ENCODE results near the gene OMP.

The OMP gene

DNA sequence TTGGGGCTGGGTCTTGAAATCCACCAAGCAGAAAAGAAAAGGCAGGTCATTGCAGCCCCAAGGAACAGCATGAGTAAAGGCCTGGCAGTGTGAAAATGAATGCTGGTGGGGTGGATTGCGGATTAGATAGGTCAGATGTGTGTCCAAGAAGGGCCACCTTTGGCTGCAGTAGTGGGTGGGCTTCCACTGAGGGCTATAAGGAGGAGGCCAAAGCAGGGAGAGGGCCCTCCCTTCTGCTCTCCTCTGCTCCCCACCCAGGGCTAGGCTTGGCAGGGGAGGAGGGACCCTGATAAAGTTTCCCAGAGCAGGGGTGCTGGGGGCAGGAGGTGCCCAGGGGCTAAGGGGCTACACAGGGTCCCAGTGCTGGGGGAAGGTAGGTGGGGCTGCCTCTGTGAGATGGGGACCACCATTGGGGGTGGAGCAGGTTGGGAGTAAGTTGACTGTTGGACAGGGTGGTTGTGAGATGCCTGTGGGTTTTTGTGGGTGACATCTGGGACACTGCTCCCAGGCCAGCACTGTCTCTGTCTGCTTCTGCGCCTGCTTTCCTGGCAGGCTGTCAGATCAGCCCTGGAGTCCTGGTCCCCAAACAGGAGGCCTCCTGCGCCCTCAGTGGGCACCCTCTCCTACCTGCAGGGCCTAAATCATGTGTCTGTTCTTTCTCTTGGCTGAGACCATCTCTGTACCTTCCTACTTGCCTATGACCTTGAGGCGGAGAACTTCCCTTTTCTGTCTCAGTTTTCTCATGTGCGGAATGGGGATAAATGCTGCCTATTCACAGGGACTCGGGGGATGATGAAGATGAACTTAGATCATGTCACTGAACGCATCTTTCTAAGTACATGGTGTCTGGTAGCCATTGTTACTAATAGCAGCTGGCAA is 33.9 kb upstream of the OMP start:
- no peaks in the 10 kb centered on the region for H3K36me3 ChIP-seq (ENCODE audit: control insufficient read depth, insufficient read depth, low read length)
- DNase-seq = no peak
- H3K27ac ChIP-seq (ENCODE audit: insufficient read depth, low read length, poor library complexity, severe bottlenecking) = no peak overlapping the region
- peaks cover 10% of the 10 kb centered on the region for H3K4me1 ChIP-seq (ENCODE audit: control insufficient read depth, insufficient read depth, low read length, poor library complexity, severe bottlenecking)
- no peak overlapping the region for H3K4me3 ChIP-seq (ENCODE audit: insufficient read depth, low read depth, low read length, poor library complexity, severe bottlenecking)
- no peaks in the 10 kb centered on the region for H3K9me3 ChIP-seq (ENCODE audit: control insufficient read depth, low read length)
- no peaks in the 10 kb centered on the region for H3K27me3 ChIP-seq (replicated peaks; ENCODE audit: control insufficient read depth, insufficient read depth, low read length, poor library complexity, severe bottlenecking)

DNA sequence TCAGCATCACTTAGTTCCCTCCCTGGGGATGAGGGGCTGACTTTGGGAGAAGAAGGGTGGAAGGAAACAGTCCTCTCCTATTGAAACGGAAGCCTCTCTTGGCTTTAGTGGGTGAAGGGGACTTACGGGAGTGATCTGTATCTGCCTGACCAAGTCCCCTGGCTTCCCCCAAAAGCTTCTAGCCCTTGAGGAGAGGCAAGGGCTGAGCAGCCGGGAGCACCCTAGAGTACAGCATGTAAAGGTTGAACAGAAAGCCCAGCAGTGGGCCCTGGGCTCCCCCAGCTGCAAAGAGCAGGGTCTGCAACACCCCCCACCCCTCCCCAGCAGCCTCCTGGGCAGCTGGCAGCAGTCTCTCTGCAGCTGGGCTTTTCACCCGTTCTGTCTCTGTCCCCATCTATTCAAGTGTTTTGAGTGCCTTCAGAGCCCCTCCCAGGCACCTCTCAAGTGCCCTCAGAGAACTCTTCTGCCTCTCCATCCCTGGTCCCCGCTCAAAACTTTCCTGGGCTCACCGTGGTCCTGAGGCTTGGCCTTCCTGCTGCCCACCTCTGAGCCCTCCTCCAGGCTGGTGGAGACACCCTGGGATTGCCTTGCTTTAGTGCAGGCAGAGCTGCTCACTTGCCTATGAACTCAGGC is 33.2 kb upstream of the OMP start:
- H3K27me3 ChIP-seq (replicated peaks; ENCODE audit: control insufficient read depth, insufficient read depth, low read length, poor library complexity, severe bottlenecking) = no peaks in the 10 kb centered on the region
- no peaks in the 10 kb centered on the region for H3K9me3 ChIP-seq (ENCODE audit: control insufficient read depth, low read length)
- no peak overlapping the region for H3K4me3 ChIP-seq (ENCODE audit: insufficient read depth, low read depth, low read length, poor library complexity, severe bottlenecking)
- no peak overlapping the region for H3K27ac ChIP-seq (ENCODE audit: insufficient read depth, low read length, poor library complexity, severe bottlenecking)
- peaks cover 10% of the 10 kb centered on the region for H3K4me1 ChIP-seq (ENCODE audit: control insufficient read depth, insufficient read depth, low read length, poor library complexity, severe bottlenecking)
- no peak for DNase-seq
- no peaks in the 10 kb centered on the region for H3K36me3 ChIP-seq (ENCODE audit: control insufficient read depth, insufficient read depth, low read length)

DNA sequence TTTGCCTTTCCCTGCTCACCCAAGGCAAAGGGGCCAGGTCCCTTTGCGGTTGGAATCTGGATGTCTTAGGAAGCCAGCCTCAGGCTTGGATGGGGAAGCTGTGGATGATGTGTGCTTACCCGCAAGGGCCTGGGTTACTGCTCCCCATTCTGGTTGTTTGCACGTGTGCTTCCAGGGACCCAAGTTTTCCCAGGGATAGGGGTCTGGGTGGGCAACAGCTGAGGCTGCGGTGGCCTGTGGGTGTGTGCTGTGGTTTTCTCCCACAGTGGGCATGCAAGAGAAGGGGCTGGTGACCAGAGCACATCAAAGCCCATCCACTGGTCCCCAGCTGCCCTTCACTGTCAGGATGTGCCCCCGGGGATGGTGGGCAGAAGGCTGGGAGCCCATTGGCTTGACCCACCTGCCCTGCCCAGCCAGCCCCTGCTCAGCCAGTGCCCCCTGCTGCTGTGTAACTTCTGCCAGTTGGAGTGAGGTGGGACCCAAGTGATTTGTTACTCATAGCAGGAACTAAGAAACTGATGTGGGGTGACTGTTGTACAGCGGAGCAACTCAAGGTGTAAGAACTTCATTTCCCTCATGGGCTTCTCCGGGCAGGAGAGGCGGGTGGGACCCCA is 32.6 kb upstream of the OMP start:
- no peak overlapping the region for H3K4me3 ChIP-seq (ENCODE audit: insufficient read depth, low read depth, low read length, poor library complexity, severe bottlenecking)
- no peaks in the 10 kb centered on the region for H3K27me3 ChIP-seq (replicated peaks; ENCODE audit: control insufficient read depth, insufficient read depth, low read length, poor library complexity, severe bottlenecking)
- H3K4me1 ChIP-seq (ENCODE audit: control insufficient read depth, insufficient read depth, low read length, poor library complexity, severe bottlenecking) = peaks cover 10% of the 10 kb centered on the region
- no peaks in the 10 kb centered on the region for H3K9me3 ChIP-seq (ENCODE audit: control insufficient read depth, low read length)
- H3K36me3 ChIP-seq (ENCODE audit: control insufficient read depth, insufficient read depth, low read length) = no peaks in the 10 kb centered on the region
- DNase-seq = no peak
- no peak overlapping the region for H3K27ac ChIP-seq (ENCODE audit: insufficient read depth, low read length, poor library complexity, severe bottlenecking)

DNA sequence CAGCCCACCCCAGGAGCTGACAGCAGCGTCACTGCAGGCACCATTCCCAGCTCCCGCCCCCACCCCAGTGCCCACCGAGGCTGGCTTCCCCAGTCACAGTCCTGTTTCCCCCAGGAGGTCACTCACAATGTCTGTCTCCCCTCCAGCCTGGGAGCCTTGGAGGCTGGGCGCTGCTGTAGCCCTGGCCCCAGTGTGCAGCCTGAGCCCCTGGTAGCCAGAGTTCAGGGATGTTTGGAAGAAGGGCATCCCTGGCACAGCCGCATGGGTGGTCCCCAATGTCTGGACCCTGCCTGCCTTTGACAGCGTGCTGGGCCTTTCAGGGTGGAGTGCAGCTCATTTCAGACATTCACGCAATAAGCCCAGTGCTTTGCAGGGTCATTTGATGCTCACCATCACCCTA is 31.6 kb upstream of the OMP start:
- H3K27ac ChIP-seq (ENCODE audit: insufficient read depth, low read length, poor library complexity, severe bottlenecking) = no peak overlapping the region
- H3K4me3 ChIP-seq (ENCODE audit: insufficient read depth, low read depth, low read length, poor library complexity, severe bottlenecking) = no peak overlapping the region
- H3K4me1 ChIP-seq (ENCODE audit: control insufficient read depth, insufficient read depth, low read length, poor library complexity, severe bottlenecking) = peaks cover 7% of the 10 kb centered on the region
- no peak for DNase-seq
- H3K9me3 ChIP-seq (ENCODE audit: control insufficient read depth, low read length) = no peaks in the 10 kb centered on the region
- no peaks in the 10 kb centered on the region for H3K36me3 ChIP-seq (ENCODE audit: control insufficient read depth, insufficient read depth, low read length)
- H3K27me3 ChIP-seq (replicated peaks; ENCODE audit: control insufficient read depth, insufficient read depth, low read length, poor library complexity, severe bottlenecking) = no peaks in the 10 kb centered on the region

DNA sequence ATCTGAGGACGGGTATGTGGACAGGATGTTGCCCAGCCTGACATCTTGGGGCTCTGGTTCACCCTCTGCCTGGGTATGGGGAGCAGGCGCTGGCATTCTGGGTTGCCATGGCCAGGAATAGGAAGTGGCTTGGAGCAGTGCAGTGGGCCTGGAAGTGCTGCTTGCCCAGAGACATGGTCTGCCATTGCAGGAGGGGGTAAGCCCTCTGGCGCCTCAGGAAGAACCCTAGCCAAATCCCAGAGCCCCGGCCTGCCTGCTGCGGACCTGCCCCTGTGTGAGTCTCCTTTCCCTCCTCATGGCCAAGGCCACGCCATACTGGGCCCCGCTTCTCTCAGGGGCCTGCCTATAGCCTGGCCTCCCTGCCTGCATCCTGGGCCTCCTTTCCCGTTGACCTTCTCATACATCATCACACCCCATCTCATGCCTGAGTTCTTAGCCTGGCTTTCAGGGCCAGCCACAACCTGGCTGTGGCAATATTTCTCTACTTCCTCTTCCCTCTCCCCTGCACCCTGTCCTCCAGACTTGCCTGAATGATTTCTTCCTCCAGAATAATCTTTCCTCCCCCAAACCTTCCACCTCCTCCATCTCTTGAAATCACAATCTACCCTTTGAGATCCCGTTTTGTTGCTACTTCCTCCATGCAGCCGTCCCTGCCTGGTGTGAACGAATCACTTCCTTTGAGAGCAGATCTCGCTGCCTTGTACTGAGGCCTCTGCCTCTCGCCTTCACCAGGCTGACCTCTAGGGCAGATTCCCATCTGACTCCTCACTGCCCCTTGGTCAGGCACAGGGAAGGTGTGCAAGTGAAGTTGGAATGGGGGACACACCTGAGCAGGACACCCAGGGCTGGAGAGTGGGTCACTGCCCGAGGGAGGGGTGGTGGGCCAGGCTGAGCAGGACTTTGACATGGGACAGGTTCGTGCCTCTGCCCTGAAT is 30.7 kb upstream of the OMP start:
- Histone ChIP-seq H3K27ac (ENCODE audit: insufficient read depth, low read length, poor library complexity, severe bottlenecking) (no peak overlapping the region), H3K27me3 (replicated peaks; ENCODE audit: control insufficient read depth, insufficient read depth, low read length, poor library complexity, severe bottlenecking) (no peaks in the 10 kb centered on the region), H3K4me3 (ENCODE audit: insufficient read depth, low read depth, low read length, poor library complexity, severe bottlenecking) (no peak overlapping the region), H3K36me3 (ENCODE audit: control insufficient read depth, insufficient read depth, low read length) (no peaks in the 10 kb centered on the region), H3K9me3 (ENCODE audit: control insufficient read depth, low read length) (no peaks in the 10 kb centered on the region), H3K4me1 (ENCODE audit: control insufficient read depth, insufficient read depth, low read length, poor library complexity, severe bottlenecking) (peaks cover 4% of the 10 kb centered on the region)
- DNase-seq = no peak

DNA sequence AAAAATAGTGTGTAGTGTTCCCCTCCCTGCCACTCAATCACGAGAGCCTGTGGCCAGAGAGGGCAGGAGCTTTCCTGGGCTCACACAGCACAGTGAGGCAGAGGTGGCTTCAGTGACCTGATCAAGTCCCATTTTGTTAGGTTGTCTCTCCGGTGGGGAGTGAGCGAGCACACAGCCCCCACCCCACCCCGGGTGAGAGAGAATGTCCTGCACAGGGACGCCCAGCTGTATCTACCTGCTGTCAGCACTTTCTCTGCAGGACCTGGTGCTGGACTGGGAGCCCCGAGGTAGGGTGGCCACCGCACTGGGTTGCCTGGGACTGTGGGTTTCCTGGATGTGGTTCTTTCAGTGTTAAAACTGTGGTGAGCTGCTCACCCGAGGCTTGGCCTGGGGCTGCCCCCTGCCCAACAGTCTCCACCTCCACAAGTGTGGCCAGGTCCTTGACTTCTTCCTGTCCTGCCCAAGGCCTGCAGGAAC is 29.8 kb upstream of the OMP start:
- no peak for DNase-seq

DNA sequence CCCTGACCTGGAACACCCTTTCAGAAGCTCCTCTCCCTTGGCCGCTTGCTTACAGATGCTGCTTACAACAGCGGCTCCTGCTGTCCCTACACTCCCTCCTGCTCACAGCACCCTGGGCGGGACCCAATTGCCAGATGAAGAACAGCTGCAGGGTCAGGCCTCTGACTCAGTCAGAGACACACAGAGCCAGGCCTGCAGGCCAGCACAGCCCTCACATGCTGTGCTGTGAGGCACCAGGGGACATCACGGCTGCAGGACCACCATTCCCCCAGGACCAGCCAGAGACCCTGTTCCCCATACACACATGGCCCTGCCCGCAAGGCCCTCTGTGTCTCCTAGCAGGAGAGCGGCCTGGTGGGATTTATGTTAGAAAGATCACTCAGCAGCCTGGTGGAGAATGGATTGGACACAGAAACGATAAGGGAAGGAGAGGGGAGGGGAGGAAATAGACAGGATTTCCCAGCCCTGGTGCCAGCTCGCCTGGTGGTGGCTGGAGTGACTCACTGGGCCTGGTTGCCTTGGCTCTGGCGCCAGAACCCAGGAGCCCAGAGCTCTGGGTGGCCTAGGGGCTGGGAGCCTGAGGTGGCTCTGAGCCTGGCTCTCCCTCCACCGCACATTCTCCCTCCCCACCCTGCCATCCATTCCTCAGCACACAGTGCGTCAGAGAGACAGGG is 29.2 kb upstream of the OMP start:
- DNase-seq = no peak
- H3K36me3 ChIP-seq (ENCODE audit: control insufficient read depth, insufficient read depth, low read length) = no peaks in the 10 kb centered on the region
- H3K4me1 ChIP-seq (ENCODE audit: control insufficient read depth, insufficient read depth, low read length, poor library complexity, severe bottlenecking) = no peaks in the 10 kb centered on the region
- no peak overlapping the region for H3K27ac ChIP-seq (ENCODE audit: insufficient read depth, low read length, poor library complexity, severe bottlenecking)
- no peak overlapping the region for H3K4me3 ChIP-seq (ENCODE audit: insufficient read depth, low read depth, low read length, poor library complexity, severe bottlenecking)
- H3K27me3 ChIP-seq (replicated peaks; ENCODE audit: control insufficient read depth, insufficient read depth, low read length, poor library complexity, severe bottlenecking) = no peaks in the 10 kb centered on the region
- no peaks in the 10 kb centered on the region for H3K9me3 ChIP-seq (ENCODE audit: control insufficient read depth, low read length)

More for the DNA sequence above, 29.8 kb upstream of the OMP start:
- H3K27me3 ChIP-seq (replicated peaks; ENCODE audit: control insufficient read depth, insufficient read depth, low read length, poor library complexity, severe bottlenecking) = no peaks in the 10 kb centered on the region
- no peaks in the 10 kb centered on the region for H3K4me1 ChIP-seq (ENCODE audit: control insufficient read depth, insufficient read depth, low read length, poor library complexity, severe bottlenecking)
- no peak overlapping the region for H3K27ac ChIP-seq (ENCODE audit: insufficient read depth, low read length, poor library complexity, severe bottlenecking)
- H3K4me3 ChIP-seq (ENCODE audit: insufficient read depth, low read depth, low read length, poor library complexity, severe bottlenecking) = no peak overlapping the region
- H3K36me3 ChIP-seq (ENCODE audit: control insufficient read depth, insufficient read depth, low read length) = no peaks in the 10 kb centered on the region
- H3K9me3 ChIP-seq (ENCODE audit: control insufficient read depth, low read length) = no peaks in the 10 kb centered on the region

DNA sequence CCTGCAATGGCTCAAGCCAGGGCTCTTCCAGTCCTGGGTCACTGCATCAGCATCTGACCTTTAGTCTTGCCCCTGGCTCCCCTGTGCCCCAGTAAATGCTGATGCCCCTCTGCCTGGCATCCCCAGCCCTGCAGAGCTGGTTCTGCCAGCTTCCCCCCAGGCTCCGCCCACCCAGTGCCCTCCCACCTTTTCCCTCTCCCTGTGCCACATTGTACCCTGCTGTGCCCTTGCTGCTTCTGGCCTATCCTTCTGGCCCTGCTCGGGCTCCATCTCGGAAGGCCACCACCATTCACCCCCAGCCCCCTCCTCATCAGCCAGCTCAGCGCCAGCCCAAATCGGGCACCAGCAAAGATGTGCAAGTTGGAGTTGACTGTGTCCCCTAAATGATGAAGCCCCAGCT is 28.4 kb upstream of the OMP start:
- no peaks in the 10 kb centered on the region for H3K9me3 ChIP-seq (ENCODE audit: control insufficient read depth, low read length)
- no peaks in the 10 kb centered on the region for H3K36me3 ChIP-seq (ENCODE audit: control insufficient read depth, insufficient read depth, low read length)
- H3K27me3 ChIP-seq (replicated peaks; ENCODE audit: control insufficient read depth, insufficient read depth, low read length, poor library complexity, severe bottlenecking) = no peaks in the 10 kb centered on the region
- DNase-seq = no peak
- H3K4me3 ChIP-seq (ENCODE audit: insufficient read depth, low read depth, low read length, poor library complexity, severe bottlenecking) = no peak overlapping the region
- no peak overlapping the region for H3K27ac ChIP-seq (ENCODE audit: insufficient read depth, low read length, poor library complexity, severe bottlenecking)
- H3K4me1 ChIP-seq (ENCODE audit: control insufficient read depth, insufficient read depth, low read length, poor library complexity, severe bottlenecking) = no peaks in the 10 kb centered on the region

DNA sequence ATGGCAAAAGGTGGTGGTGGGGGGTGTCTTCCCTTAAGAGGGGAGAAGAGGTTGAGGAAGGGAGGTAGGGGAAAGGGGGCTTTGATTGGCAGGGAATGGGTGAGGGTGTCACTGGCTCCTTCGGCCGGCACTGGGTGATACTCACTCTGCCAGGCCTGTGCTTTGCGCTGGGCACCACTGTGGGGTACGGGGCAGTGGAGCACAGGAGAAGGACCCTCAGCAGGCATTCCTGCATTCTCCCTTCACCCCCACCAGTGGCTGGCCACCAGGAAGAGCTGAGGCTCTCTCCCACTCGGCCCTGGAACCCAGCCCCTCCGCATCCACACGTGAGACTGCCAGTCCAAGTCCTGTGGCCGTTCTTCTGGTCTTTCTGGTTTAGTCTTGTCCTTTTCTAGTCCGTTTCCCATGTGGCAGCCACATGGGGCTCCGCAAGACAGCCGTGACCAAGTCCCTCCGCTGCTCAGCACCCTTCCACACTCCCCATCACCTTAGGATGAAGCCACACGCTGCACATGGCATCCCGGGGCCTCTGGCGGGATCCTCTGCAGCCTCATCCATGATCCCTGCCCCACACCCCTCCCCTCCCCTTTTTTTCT is 27.9 kb upstream of the OMP start:
- no peaks in the 10 kb centered on the region for H3K27me3 ChIP-seq (replicated peaks; ENCODE audit: control insufficient read depth, insufficient read depth, low read length, poor library complexity, severe bottlenecking)
- no peaks in the 10 kb centered on the region for H3K9me3 ChIP-seq (ENCODE audit: control insufficient read depth, low read length)
- no peak overlapping the region for H3K4me3 ChIP-seq (ENCODE audit: insufficient read depth, low read depth, low read length, poor library complexity, severe bottlenecking)
- DNase-seq = no peak
- H3K27ac ChIP-seq (ENCODE audit: insufficient read depth, low read length, poor library complexity, severe bottlenecking) = no peak overlapping the region
- H3K4me1 ChIP-seq (ENCODE audit: control insufficient read depth, insufficient read depth, low read length, poor library complexity, severe bottlenecking) = no peaks in the 10 kb centered on the region
- no peaks in the 10 kb centered on the region for H3K36me3 ChIP-seq (ENCODE audit: control insufficient read depth, insufficient read depth, low read length)
